T47D (cell line): Measurements from ENCODE around the gene CAMKK1.

Experiments used
- DNase-seq, 2 experiments: peaks; one replicate each; pipeline versions ENCODE4 v3.0.0 to v3.0.0-alpha.2; 2011 to 2012; ENCODE audit warnings: low read depth in 1 of 2, low spot score in 1 of 2
- JUND ChIP-seq: IDR thresholded peaks from 2 replicates; pipeline ENCODE4 v1.6.1; 2012; ENCODE audit warnings: low read depth
- in situ Hi-C: cut with HindIII; loops from 2 replicates; pipeline ENCODE4 v1.10.0; 2016; ENCODE audit warnings: low sequenced_read_pairs, low pct_unique_long_range_greater_than_20kb

Gene CAMKK1

GRCh38 chr17:3838206-3838605 is 54.6 kb downstream of the CAMKK1 start:
- TF ChIP-seq JUND = no peak
- peak in 1 of 2 experiments; percentile 63 for DNase-seq
- in situ Hi-C loops = no loop called here

GRCh38 chr17:3836551-3836950 is 56.3 kb downstream of the CAMKK1 start:
- TF ChIP-seq JUND = no peak
- in situ Hi-C loops = no loop called here
- DNase-seq = no peak

GRCh38 chr17:3835410-3836229 is 57.2 kb downstream of the CAMKK1 start:
- in situ Hi-C loops = no loop called here
- no peak for DNase-seq
- no peak for TF ChIP-seq JUND

- in situ Hi-C loops = no loop called here
- TF ChIP-seq JUND = no peak
Measured at GRCh38 chr17:3834811-3835210, 58.0 kb downstream of the CAMKK1 start.

GRCh38 chr17:3828852-3829232 is 64.0 kb downstream of the CAMKK1 start:
- in situ Hi-C loops = no loop called here
- DNase-seq = no peak
- TF ChIP-seq JUND = no peak

More at GRCh38 chr17:3834811-3835210, 58.0 kb downstream of the CAMKK1 start:
- no peak for DNase-seq

GRCh38 chr17:3828151-3828851 is 64.6 kb downstream of the CAMKK1 start:
- no peak for TF ChIP-seq JUND
- in situ Hi-C loops = no loop called here
- DNase-seq = no peak

- DNase-seq = peak; percentile 9 to 70
- in situ Hi-C loops = no loop called here
- TF ChIP-seq JUND = no peak
Measured at GRCh38 chr17:3827124-3827773, 65.6 kb downstream of the CAMKK1 start.

GRCh38 chr17:3826191-3826590 is 66.7 kb downstream of the CAMKK1 start:
- DNase-seq = no peak
- in situ Hi-C loops = no loop called here
- TF ChIP-seq JUND = no peak

- no peak for DNase-seq
- no peak for TF ChIP-seq JUND
- in situ Hi-C loops = no loop called here
Measured at GRCh38 chr17:3821101-3821500, 71.8 kb downstream of the CAMKK1 start.

GRCh38 chr17:3818786-3819185 is 74.1 kb downstream of the CAMKK1 start:
- TF ChIP-seq JUND = no peak
- DNase-seq = no peak
- in situ Hi-C loops = no loop called here

- no peak for TF ChIP-seq JUND
- in situ Hi-C loops = no loop called here
Measured at GRCh38 chr17:3817851-3818605, 74.8 kb downstream of the CAMKK1 start.

GRCh38 chr17:3815925-3816324 is 76.9 kb downstream of the CAMKK1 start:
- in situ Hi-C loops = no loop called here
- no peak for DNase-seq

More at GRCh38 chr17:3817851-3818605, 74.8 kb downstream of the CAMKK1 start:
- DNase-seq = no peak

More at GRCh38 chr17:3815925-3816324, 76.9 kb downstream of the CAMKK1 start:
- TF ChIP-seq JUND = no peak
